Body of pancreas (tissue), 4 donors: Measurements from ENCODE around the gene DSCAM. TPM values are rescaled to one million over a fixed set of nuclear protein-coding genes. Genes with fewer than 3 reads are reported as not detected.

Experiments used
- ATAC-seq: fragments of 150-250 bp; one replicate; pipeline ENCODE4 v1.9.1; 2016
- DNase-seq, 4 donors: peaks; one replicate each; pipeline ENCODE4 v3.0.0-alpha.2; 2019
- H3K27ac ChIP-seq, 4 donors: fragments of 200-600 bp; sonication (generic); 1 replicate in 3 of 4; 2 replicates in 1 of 4; pipeline versions ENCODE4 v1.5.1 to v1.6.1; 2016 to 2019; ENCODE audit warnings: mild to moderate bottlenecking in 1 of 4, mixed read lengths in 1 of 4, moderate library complexity in 1 of 4
- H3K27me3 ChIP-seq, 2 donors: fragments of 200-600 bp; sonication (generic); one replicate each; pipeline ENCODE4 v1.6.0; 2016; ENCODE audit warnings: mild to moderate bottlenecking in 1 of 2
- H3K36me3 ChIP-seq, 2 donors: fragments of 200-600 bp; sonication (generic); replicated peaks in 1 of 2; 2 replicates each; pipeline ENCODE4 v1.5.1; 2016; ENCODE audit warnings: low read depth in 2 of 2; ENCODE audit not compliant: insufficient read depth in 1 of 2
- H3K4me1 ChIP-seq: fragments of 200-600 bp; sonication (generic); one replicate; pipeline ENCODE4 v1.6.0; 2016
- H3K4me3 ChIP-seq, 2 donors: fragments of 200-600 bp; sonication (generic); 1 replicate in 1 of 2; 2 replicates in 1 of 2; pipeline ENCODE4 v1.5.1; 2016 to 2019
- H3K9me3 ChIP-seq, 3 donors: fragments of 200-600 bp; sonication (generic); 1 replicate in 2 of 3; 2 replicates in 1 of 3; pipeline ENCODE4 v1.5.1; 2016
- CTCF ChIP-seq, 7 experiments: fragments of 450-650 bp in 4 of 7; fragments of 200-600 bp in 3 of 7; sonication (generic) in 3 of 7; IDR thresholded peaks; one replicate each; pipeline ENCODE4 v1.5.1; 2016 to 2019; ENCODE audit warnings: antibody characterized with exemption in 7 of 7
- POLR2A ChIP-seq, 3 donors: fragments of 450-650 bp; IDR thresholded peaks; one replicate each; pipeline ENCODE4 v1.6.1; 2016; ENCODE audit warnings: antibody characterized with exemption in 3 of 3, mild to moderate bottlenecking in 2 of 3
- WGBS, 2 donors: methylation state at CpG; one replicate each; pipeline ENCODE4 v1.1.5; 2017; 5-methylcytosine and 5-hydroxymethylcytosine counted together
- intact Hi-C: fragments of 100-400 bp; cut with DNase I; formaldehyde crosslinking; loops from one replicate; pipeline ENCODE4 v1.15.1; 2023
- total RNA-seq, 2 donors: library from RNA; depleted of rRNA; stranded (reverse); fragments of >200 nt; gene quantifications; one replicate each; pipeline ENCODE4 v1.1.0, GENCODE V29; 2016

The DSCAM gene
- total RNA-seq, 2 donors from 2014 or later = 0.26 TPM; not detected in 1

GRCh38 chr21:40160911-40161310 lies 686.0 kb downstream of the DSCAM start:
- intact Hi-C loops = no loop called here
- H3K27me3 ChIP-seq = no peaks in the 10 kb centered on the region
- TF ChIP-seq CTCF (IDR thresholded peaks at IDR 0.05) = no peak
- no peak for TF ChIP-seq POLR2A (IDR thresholded peaks at IDR 0.05)
- WGBS, 2 donors = 60 to 67% methylated on average over 5 of the region's 5 CpGs
- no peak for DNase-seq
- H3K4me3 ChIP-seq = no peak overlapping the region
- no peaks in the 10 kb centered on the region for H3K4me1 ChIP-seq
- H3K27ac ChIP-seq = no peak overlapping the region
- H3K36me3 ChIP-seq = no peaks in the 10 kb centered on the region
- H3K9me3 ChIP-seq = no peaks in the 10 kb centered on the region
- ATAC-seq = no peak

- no peaks in the 10 kb centered on the region for H3K9me3 ChIP-seq
- H3K4me1 ChIP-seq = no peaks in the 10 kb centered on the region
- WGBS, 2 donors = 39 to 40% methylated on average over 3 of the region's 3 CpGs
- ATAC-seq (no peak), DNase-seq (no peak)
- intact Hi-C loops = no loop called here
- TF ChIP-seq CTCF (IDR thresholded peaks at IDR 0.05) (no peak), POLR2A (IDR thresholded peaks at IDR 0.05) (no peak)
- H3K4me3 ChIP-seq = no peak overlapping the region
- H3K36me3 ChIP-seq = no peaks in the 10 kb centered on the region
- H3K27ac ChIP-seq = no peak overlapping the region
- no peaks in the 10 kb centered on the region for H3K27me3 ChIP-seq
Measured at GRCh38 chr21:40158366-40158765, 688.6 kb downstream of the DSCAM start.

- DNase-seq (no peak), ATAC-seq (no peak)
- TF ChIP-seq POLR2A (IDR thresholded peaks at IDR 0.05) (no peak), CTCF (IDR thresholded peaks at IDR 0.05) (no peak)
- H3K27me3 ChIP-seq = no peaks in the 10 kb centered on the region
- no peaks in the 10 kb centered on the region for H3K9me3 ChIP-seq
- no peak overlapping the region for H3K27ac ChIP-seq
- WGBS, 2 donors = 53 to 73% methylated on average over 7 of the region's 7 CpGs
- no peak overlapping the region for H3K4me3 ChIP-seq
- H3K36me3 ChIP-seq = no peaks in the 10 kb centered on the region
- no peaks in the 10 kb centered on the region for H3K4me1 ChIP-seq
- intact Hi-C loops = no loop called here
Measured at GRCh38 chr21:40155563-40155962, 691.4 kb downstream of the DSCAM start.

- Histone ChIP-seq H3K27me3 (no peaks in the 10 kb centered on the region), H3K4me3 (no peak overlapping the region), H3K36me3 (no peaks in the 10 kb centered on the region), H3K27ac (no peak overlapping the region), H3K4me1 (no peaks in the 10 kb centered on the region), H3K9me3 (no peaks in the 10 kb centered on the region)
- WGBS, 2 donors = 83 to 94% methylated on average over 4 of the region's 4 CpGs
- DNase-seq = no peak
- no peak for TF ChIP-seq CTCF (IDR thresholded peaks at IDR 0.05)
- TF ChIP-seq POLR2A (IDR thresholded peaks at IDR 0.05) = no peak
- intact Hi-C loops = no loop called here
- no peak for ATAC-seq
Measured at GRCh38 chr21:40153351-40153750, 693.6 kb downstream of the DSCAM start.

GRCh38 chr21:40152476-40152875 lies 694.5 kb downstream of the DSCAM start:
- no peak overlapping the region for H3K4me3 ChIP-seq
- H3K36me3 ChIP-seq = no peaks in the 10 kb centered on the region
- H3K9me3 ChIP-seq = no peaks in the 10 kb centered on the region
- ATAC-seq (no peak), DNase-seq (no peak)
- no peaks in the 10 kb centered on the region for H3K27me3 ChIP-seq
- H3K27ac ChIP-seq = no peak overlapping the region
- intact Hi-C loops = no loop called here
- H3K4me1 ChIP-seq = no peaks in the 10 kb centered on the region
- WGBS, 2 donors = 45 to 46% methylated on average over 5 of the region's 5 CpGs
- no peak for TF ChIP-seq CTCF (IDR thresholded peaks at IDR 0.05)
